Activated B cell treated with CpG ODN at 0.5 μM for 24 hours (primary cell): ENCODE measurements around the gene MPI. TPM values are rescaled to one million over a fixed set of nuclear protein-coding genes. Genes with fewer than 3 reads are reported as not detected.
A peak's percentile ranks its signal among the peaks of the same experiment; 100 is the strongest.

ENCODE experiments used
- ATAC-seq: fragments of 200-7000 bp; cut with Tn5 transposase; one replicate; pipeline ENCODE4 v1.10.0; 2021; ENCODE audit warnings: low read depth, mild to moderate bottlenecking, moderate library complexity
- CTCF ChIA-PET: fragments of 350-600 bp; sonication (Branson Sonifier 250); formaldehyde crosslinking; loops from one replicate; lab custom pipeline; 2021; ENCODE audit warnings: antibody characterized with exemption; lab: Charles Lee
- POLR2A ChIA-PET: fragments of 350-600 bp; sonication (Branson Sonifier 250); formaldehyde crosslinking; loops from one replicate; lab custom pipeline; 2021; ENCODE audit warnings: antibody characterized with exemption; lab: Charles Lee
- DNase-seq: peaks from one replicate; pipeline ENCODE4 v3.0.0; 2022
- H3K27ac Mint-ChIP-seq: one replicate; pipeline ENCODE4 v1.8.0; 2020; ENCODE audit warnings: mixed read lengths
- H3K27me3 Mint-ChIP-seq: one replicate; pipeline ENCODE4 v1.8.0; 2021; ENCODE audit warnings: mixed read lengths
- H3K36me3 Mint-ChIP-seq: one replicate; pipeline ENCODE4 v1.8.0; 2021; ENCODE audit warnings: low read depth, mixed read lengths
- H3K4me1 Mint-ChIP-seq: one replicate; pipeline ENCODE4 v1.8.0; 2021; ENCODE audit warnings: mixed read lengths
- H3K4me3 Mint-ChIP-seq: one replicate; pipeline ENCODE4 v1.8.0; 2020; ENCODE audit warnings: mild to moderate bottlenecking, mixed read lengths
- H3K9me3 Mint-ChIP-seq: one replicate; pipeline ENCODE4 v1.8.0; 2020; ENCODE audit warnings: mixed read lengths
- CTCF ChIP-seq: fragments of 200-600 bp; IDR thresholded peaks from one replicate; pipeline ENCODE4 v1.8.0; 2022; ENCODE audit warnings: antibody characterized with exemption, mild to moderate bottlenecking
- intact Hi-C: fragments of 100-400 bp; cut with micrococcal nuclease; formaldehyde crosslinking; loops from one replicate; pipeline ENCODE4 v1.15.1; 2024
- total RNA-seq: library from RNA; stranded (reverse); gene quantifications from 2 replicates; pipeline ENCODE4 v1.2.3, GENCODE V29; 2022

The MPI gene
- total RNA-seq, 1 donor from 2014 or later = 33.1 TPM

DNA sequence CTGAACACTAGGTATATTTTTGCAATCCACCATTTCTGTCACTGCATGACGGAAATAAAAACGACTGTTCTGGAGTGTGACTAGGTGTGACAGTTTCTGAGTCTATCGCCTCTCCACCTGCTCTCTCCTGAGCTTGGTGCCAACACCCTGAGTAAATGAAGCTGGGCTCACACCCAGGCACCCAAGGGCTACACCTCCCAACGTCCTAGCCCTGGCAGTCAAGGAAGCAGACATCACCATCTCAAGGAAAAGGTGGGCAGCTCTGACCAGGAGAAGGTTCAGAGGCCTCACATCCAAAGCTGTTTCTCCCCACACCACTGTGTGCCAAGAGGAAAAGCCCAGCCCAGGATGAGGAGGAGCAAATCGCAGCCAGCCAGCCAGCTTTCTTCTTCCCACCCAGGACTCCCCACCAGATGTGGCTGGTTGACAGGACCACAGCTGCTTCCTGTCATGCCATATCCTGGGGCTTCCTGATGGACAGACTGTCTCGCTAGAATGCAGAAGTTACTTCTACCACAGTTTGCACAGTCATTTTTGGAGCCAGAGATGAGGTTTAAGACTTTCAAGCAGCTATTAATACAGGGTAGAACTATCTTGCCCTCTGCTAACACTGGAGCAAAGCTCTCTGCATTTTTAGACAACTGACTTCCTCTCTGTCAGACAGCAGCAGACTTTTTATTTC, 20.0 kb upstream of the MPI start:
- Mint-ChIP-seq H3K27me3 (no peaks in the 10 kb centered on the region), H3K9me3 (no peaks in the 10 kb centered on the region), H3K4me3 (peak overlapping the region; percentile 82), H3K36me3 (peaks cover 50% of the 10 kb centered on the region), H3K4me1 (peaks cover 82% of the 10 kb centered on the region), H3K27ac (peak overlapping the region; percentile 92)
- DNase-seq (no peak), ATAC-seq (peak; percentile 26)
- no peak for TF ChIP-seq CTCF
- POLR2A ChIA-PET = interaction anchor here (0.6 to 3.8 kb wide), 20 partner anchors 9 to 173 kb away, joined by 3 to 35 read pairs (median 5); partner anchors contain the start of genes COX5A, FAM219B, MPI and ULK3
- intact Hi-C loops = loop anchor here (1.0 kb wide), 1 partner anchor 13 kb away; no protein-coding TSS in a partner anchor
- CTCF ChIA-PET = interaction anchor here (0.6 to 2.6 kb wide), 10 partner anchors 12 to 234 kb away, joined by 3 to 18 read pairs (median 3); partner anchors contain the start of genes MPI and ULK3

DNA sequence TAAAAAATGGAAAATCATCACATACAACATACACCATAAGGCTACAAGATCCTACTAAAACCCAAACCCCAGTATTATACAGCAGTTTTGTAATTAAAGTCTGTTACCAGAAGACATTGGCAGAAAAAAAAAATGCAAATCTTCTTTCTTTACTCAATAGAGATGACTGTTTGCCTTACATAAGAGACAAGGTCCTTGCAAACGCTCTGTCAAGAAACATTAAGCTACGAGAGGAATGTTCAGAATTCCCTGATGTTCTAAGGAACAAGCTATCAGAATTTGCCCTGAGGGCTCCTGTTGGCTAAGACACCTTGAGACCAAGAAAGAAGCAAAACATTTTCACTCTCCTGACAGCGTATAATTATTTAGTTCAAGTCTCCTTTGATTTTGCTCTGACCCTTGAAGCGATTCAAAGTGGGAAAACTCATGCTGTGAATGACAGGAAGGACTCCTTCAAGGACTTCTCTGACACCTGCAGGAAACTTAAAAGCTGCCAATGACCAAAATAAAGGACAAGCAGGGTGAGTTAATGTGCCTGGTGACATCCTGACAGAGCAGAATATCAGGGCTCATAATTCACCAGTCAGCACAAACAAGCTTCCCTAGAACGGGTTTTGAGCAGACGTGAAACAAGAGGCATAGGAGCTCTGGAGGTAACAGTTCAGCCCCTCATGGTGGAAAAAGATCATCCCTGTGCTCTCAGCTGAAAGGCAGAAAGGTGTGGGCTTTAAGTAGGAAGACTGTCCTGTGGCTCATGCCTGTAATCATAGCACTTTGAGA, 19.2 kb upstream of the MPI start:
- intact Hi-C loops = loop anchor here (1.0 kb wide), 1 partner anchor 13 kb away; no protein-coding TSS in a partner anchor
- ChIA-PET CTCF (interaction anchor here (0.6 to 2.6 kb wide), 10 partner anchors 12 to 235 kb away, joined by 3 to 18 read pairs (median 4); partner anchors contain the start of genes MPI and ULK3), POLR2A (interaction anchor here (0.7 to 3.8 kb wide), 13 partner anchors 10 to 90 kb away, joined by 3 to 35 read pairs (median 7); partner anchors contain the start of genes COX5A, FAM219B, MPI and ULK3)
- TF ChIP-seq CTCF = no peak
- DNase-seq = no peak
- Mint-ChIP-seq H3K4me3 (peak overlapping the region; percentile 82), H3K27me3 (no peaks in the 10 kb centered on the region), H3K36me3 (peaks cover 48% of the 10 kb centered on the region), H3K9me3 (no peaks in the 10 kb centered on the region), H3K27ac (peak overlapping the region; percentile 92), H3K4me1 (peaks cover 76% of the 10 kb centered on the region)
- ATAC-seq = no peak

DNA sequence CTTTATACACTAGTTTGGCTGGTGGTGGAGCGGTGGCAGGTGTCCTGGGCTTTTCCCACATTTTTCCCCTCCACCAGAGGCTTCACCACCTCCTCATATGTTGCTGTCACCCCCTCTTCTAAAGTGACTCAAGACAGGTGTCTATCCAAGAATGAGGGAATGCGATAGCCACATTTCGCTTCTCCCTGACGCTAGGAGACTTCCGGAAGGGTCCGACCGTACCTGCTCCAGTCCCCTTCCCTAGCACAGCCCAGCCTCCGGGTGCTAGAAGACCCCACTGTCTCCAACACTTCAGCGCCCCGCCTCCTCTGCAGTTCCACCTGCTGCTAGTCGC, 17.2 kb upstream of the MPI start:
- CTCF ChIA-PET = interaction anchor here (1.3 kb wide), 1 partner anchor 29 kb away, joined by 5 read pairs; no protein-coding TSS in a partner anchor
- DNase-seq (no peak), ATAC-seq (no peak)
- Mint-ChIP-seq H3K4me3 (peak overlapping the region; percentile 90), H3K27ac (peak overlapping the region; percentile 94), H3K9me3 (no peaks in the 10 kb centered on the region), H3K36me3 (peaks cover 36% of the 10 kb centered on the region), H3K27me3 (no peaks in the 10 kb centered on the region), H3K4me1 (peaks cover 56% of the 10 kb centered on the region)
- intact Hi-C loops = loop anchor here (1.0 to 2.0 kb wide), 7 partner anchors 18 to 332 kb away; partner anchors contain the start of genes ARID3B, CLK3, COX5A and FAM219B
- TF ChIP-seq CTCF = no peak
- POLR2A ChIA-PET = interaction anchor here (0.6 to 2.6 kb wide), 10 partner anchors 10 to 579 kb away, joined by 3 to 17 read pairs (median 10); partner anchors contain the start of genes FAM219B, MPI, PPCDC and SIN3A

DNA sequence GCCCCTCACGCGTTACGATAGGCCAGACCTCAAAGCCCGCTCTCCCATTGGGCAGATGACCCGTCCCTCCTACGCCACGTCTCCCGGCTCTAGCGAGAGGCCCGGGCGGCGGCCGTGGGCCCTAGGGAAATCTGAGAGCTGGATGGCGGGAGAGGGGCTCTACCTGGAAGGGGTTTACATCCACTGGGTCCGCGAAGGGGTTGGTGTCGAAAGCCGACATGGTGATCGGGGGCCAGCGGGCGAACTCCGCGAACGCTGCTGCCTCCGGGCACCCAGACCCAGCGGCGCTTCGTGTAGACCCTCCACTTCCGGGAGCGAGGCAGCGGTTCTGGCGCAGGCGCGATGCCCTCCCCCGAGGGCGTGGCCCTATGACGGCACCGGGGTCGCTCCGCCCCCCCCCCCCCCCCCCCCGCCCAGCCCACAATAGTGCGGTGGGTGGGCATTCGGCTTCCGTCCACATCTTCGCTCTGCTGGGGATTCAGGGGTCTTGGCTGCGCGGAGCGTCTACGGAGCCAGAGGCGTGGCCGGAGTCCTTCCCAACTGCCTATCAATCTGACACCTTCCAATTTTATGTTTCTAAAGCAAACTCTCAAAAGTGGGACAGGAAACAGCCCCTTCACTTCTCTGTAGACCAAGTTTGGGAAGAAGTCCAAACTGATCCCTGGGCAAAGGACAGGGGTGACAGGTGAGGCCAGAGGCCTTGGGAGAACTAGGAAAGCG, 16.6 kb upstream of the MPI start, which contains the start of gene SCAMP2:
TSS of gene SCAMP2 (minus strand) at position 330 of the 720 bp plus-strand sequence. CDS start at position 220, 110 bp downstream.
- Mint-ChIP-seq H3K36me3 (peaks cover 31% of the 10 kb centered on the region), H3K4me1 (peaks cover 50% of the 10 kb centered on the region), H3K27ac (peak within 1 kb of the TSS; percentile 94), H3K4me3 (peak within 1 kb of the TSS; percentile 90), H3K9me3 (no peaks in the 10 kb centered on the region), H3K27me3 (no peaks in the 10 kb centered on the region)
- DNase-seq (peak; percentile 90), ATAC-seq (peak; percentile 93)
- ChIA-PET POLR2A (interaction anchor here (0.5 to 2.6 kb wide), 16 partner anchors 10 to 767 kb away, joined by 3 to 17 read pairs (median 4); partner anchors contain the start of genes FAM219B, IMP3, MPI and SIN3A), CTCF (interaction anchor here (0.9 to 1.3 kb wide), 2 partner anchors 28 to 29 kb away, joined by 5 to 7 read pairs; no protein-coding TSS in a partner anchor)
- intact Hi-C loops = loop anchor here (1.0 to 2.0 kb wide), 7 partner anchors 17 to 332 kb away; partner anchors contain the start of genes ARID3B, CLK3, COX5A and FAM219B
- TF ChIP-seq CTCF = no peak
